ENCODE measurements around the gene ZNF516.

ZNF516 gene

DNA sequence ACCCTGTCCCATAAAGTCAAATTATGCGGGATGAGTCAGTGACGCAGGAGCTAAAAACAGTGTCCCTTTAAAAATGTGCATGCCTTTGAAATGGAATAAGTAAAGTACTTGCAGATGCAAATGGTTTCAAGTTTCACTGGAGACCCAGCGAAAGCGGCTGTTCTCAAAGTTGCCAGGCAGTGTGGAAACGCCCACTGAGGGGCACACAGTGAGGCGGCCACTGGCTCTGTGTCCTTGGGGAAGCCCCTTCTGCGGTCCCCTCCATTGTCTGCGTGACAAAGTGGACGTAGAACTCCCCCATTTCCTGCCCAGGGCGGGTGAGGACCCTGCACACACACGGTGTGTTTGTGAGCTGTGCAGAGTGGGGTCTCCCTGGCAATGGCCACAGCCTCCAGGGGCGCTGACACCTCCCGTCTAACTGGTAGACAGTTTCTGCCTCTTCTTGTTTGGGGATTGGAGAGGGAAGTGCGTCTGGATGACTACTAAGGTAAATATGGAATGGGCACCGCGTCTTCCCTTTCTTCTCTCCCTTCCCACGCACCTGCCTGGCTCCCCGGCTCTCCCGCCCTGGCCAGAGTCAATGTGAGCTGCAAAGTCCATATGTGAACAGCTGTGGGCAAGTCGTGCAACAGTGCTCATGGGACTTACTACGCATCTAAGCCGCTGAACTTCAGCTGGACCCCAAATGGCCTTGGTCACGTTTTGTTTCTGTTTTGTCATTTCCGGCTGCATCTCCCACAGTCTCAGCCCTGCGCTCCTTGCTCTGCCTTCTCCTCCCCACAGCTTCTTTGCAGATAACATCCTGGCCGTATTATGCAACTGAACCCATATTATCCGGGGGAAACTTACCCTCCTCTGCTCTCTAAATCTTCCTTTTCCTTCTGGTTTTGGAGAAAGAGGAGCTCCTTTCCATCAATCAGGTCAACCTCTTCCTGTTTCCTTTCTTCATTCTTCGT lies 33.7 kb upstream of the ZNF516 start (continued):
- TF ChIP-seq ZNF211 (tag by site-specific recombination; IDR thresholded peaks at IDR 0.05; ENCODE audit: low read depth) (no peak), ZBTB7A (tag by site-specific recombination; IDR thresholded peaks at IDR 0.05; ENCODE audit: low read depth) (no peak), ZNF391 (tag by site-specific recombination; IDR thresholded peaks at IDR 0.05; ENCODE audit: borderline replicate concordance, low read depth) (no peak), INSM2 (tag by site-specific recombination; IDR thresholded peaks at IDR 0.05) (no peak)
- TF ChIP-seq, protein P1, sequence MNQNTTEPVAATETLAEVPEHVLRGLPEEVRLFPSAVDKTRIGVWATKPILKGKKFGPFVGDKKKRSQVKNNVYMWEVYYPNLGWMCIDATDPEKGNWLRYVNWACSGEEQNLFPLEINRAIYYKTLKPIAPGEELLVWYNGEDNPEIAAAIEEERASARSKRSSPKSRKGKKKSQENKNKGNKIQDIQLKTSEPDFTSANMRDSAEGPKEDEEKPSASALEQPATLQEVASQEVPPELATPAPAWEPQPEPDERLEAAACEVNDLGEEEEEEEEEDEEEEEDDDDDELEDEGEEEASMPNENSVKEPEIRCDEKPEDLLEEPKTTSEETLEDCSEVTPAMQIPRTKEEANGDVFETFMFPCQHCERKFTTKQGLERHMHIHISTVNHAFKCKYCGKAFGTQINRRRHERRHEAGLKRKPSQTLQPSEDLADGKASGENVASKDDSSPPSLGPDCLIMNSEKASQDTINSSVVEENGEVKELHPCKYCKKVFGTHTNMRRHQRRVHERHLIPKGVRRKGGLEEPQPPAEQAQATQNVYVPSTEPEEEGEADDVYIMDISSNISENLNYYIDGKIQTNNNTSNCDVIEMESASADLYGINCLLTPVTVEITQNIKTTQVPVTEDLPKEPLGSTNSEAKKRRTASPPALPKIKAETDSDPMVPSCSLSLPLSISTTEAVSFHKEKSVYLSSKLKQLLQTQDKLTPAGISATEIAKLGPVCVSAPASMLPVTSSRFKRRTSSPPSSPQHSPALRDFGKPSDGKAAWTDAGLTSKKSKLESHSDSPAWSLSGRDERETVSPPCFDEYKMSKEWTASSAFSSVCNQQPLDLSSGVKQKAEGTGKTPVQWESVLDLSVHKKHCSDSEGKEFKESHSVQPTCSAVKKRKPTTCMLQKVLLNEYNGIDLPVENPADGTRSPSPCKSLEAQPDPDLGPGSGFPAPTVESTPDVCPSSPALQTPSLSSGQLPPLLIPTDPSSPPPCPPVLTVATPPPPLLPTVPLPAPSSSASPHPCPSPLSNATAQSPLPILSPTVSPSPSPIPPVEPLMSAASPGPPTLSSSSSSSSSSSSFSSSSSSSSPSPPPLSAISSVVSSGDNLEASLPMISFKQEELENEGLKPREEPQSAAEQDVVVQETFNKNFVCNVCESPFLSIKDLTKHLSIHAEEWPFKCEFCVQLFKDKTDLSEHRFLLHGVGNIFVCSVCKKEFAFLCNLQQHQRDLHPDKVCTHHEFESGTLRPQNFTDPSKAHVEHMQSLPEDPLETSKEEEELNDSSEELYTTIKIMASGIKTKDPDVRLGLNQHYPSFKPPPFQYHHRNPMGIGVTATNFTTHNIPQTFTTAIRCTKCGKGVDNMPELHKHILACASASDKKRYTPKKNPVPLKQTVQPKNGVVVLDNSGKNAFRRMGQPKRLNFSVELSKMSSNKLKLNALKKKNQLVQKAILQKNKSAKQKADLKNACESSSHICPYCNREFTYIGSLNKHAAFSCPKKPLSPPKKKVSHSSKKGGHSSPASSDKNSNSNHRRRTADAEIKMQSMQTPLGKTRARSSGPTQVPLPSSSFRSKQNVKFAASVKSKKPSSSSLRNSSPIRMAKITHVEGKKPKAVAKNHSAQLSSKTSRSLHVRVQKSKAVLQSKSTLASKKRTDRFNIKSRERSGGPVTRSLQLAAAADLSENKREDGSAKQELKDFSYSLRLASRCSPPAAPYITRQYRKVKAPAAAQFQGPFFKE (tag by site-specific recombination; IDR thresholded peaks at IDR 0.05; ENCODE audit: borderline replicate concordance) = no peak

DNA sequence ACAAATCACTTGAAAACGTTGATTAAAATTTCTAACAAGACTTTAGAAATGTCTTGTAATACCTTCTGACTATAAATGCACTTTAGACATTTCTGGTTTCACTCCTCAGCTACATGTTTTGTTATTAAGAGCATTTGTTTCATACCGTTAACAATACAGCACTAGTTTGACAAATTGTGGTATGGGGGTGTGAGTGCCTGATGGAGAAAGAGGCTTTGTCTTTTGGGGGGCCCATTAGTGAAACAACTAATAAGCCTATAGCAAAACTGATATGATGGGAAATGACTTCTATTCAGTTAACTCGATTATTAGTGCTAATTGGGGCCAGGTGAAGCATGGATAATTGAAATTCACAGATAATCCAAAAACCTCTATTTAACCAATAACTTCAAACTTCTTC lies 30.9 kb upstream of the ZNF516 start:
- no peak overlapping the region for H3K4me3 ChIP-seq (ENCODE audit: low read depth, low read length)
- no peak overlapping the region for H3K27ac ChIP-seq (ENCODE audit: extremely low read depth, low read depth, low read length)
- TF ChIP-seq ZNF621 (tag by site-specific recombination; IDR thresholded peaks at IDR 0.05) (no peak), BCL11B (tag by site-specific recombination; IDR thresholded peaks at IDR 0.05; ENCODE audit: low read depth) (no peak), SALL2 (tag by site-specific recombination; IDR thresholded peaks at IDR 0.05; ENCODE audit: borderline replicate concordance) (no peak), KLF10 (tag by site-specific recombination; IDR thresholded peaks at IDR 0.05) (no peak), ZIC2 (tag by site-specific recombination; IDR thresholded peaks at IDR 0.05) (no peak), ZNF324 (tag by site-specific recombination; IDR thresholded peaks at IDR 0.05) (no peak), ZNF600 (tag by site-specific recombination; IDR thresholded peaks at IDR 0.05) (no peak), ZNF10 (tag by site-specific recombination; IDR thresholded peaks at IDR 0.05) (no peak)
- H3K36me3 ChIP-seq (ENCODE audit: control insufficient read depth in 2 of 2, insufficient read depth in 1 of 2, low read length in 2 of 2) = no peaks in the 10 kb centered on the region
- H3K4me1 ChIP-seq (ENCODE audit: control insufficient read depth, insufficient read depth, low read length) = peaks cover 10% of the 10 kb centered on the region
- ChIA-PET POLR2A (interaction anchor here (0.7 to 1.3 kb wide), 2 partner anchors 29 to 33 kb away, joined by 3 to 5 read pairs; no protein-coding TSS in a partner anchor), CTCF (interaction anchor here (1.1 kb wide), 1 partner anchor 127 kb away, joined by 3 read pairs; no protein-coding TSS in a partner anchor)
- no peaks in the 10 kb centered on the region for H3K9me3 ChIP-seq (ENCODE audit: control insufficient read depth, insufficient read depth, low read depth, low read length)

All from HEK293 (cell line).